Esophagus (tissue), 2 donors: Measurements from ENCODE around the gene ACAD10. TPM values are rescaled to one million over a fixed set of nuclear protein-coding genes. Genes with fewer than 3 reads are reported as not detected.
"Not testable (repeated sequence)": the region's sequence is repeated elsewhere in the genome, so short reads cannot be mapped to it uniquely, and the experiment has no call there.

ENCODE experiments used
- H3K27ac ChIP-seq, 2 donors: one replicate each; pipeline ENCODE4 v1.5.1; 2013; ENCODE audit warnings: low read depth in 2 of 2, mild to moderate bottlenecking in 2 of 2, inconsistent platforms in 1 of 2, low read length in 1 of 2, moderate library complexity in 1 of 2
- H3K27me3 ChIP-seq, 2 donors: one replicate each; pipeline ENCODE4 v1.6.1; 2013; ENCODE audit warnings: low read length in 2 of 2, control low read depth in 1 of 2, mild to moderate bottlenecking in 1 of 2; ENCODE audit not compliant: insufficient read depth in 2 of 2, control insufficient read depth in 1 of 2
- H3K36me3 ChIP-seq, 2 donors: one replicate each; pipeline ENCODE4 v1.6.1; 2013; ENCODE audit warnings: low read length in 1 of 2; ENCODE audit not compliant: control insufficient read depth in 2 of 2, insufficient read depth in 2 of 2
- H3K4me1 ChIP-seq, 2 donors: one replicate each; pipeline ENCODE4 v1.6.1; 2013; ENCODE audit warnings: low read length in 1 of 2; ENCODE audit not compliant: control insufficient read depth in 2 of 2, insufficient read depth in 2 of 2
- H3K4me3 ChIP-seq, 2 donors: one replicate each; pipeline ENCODE4 v1.5.1; 2013; ENCODE audit warnings: low read length in 2 of 2, mild to moderate bottlenecking in 2 of 2, low read depth in 1 of 2, moderate library complexity in 1 of 2
- H3K9me3 ChIP-seq, 2 donors: one replicate each; pipeline ENCODE4 v1.6.1; 2013; ENCODE audit warnings: mild to moderate bottlenecking in 2 of 2, low read depth in 1 of 2, low read length in 1 of 2, moderate library complexity in 1 of 2; ENCODE audit not compliant: control insufficient read depth in 2 of 2, insufficient read depth in 1 of 2
- WGBS, 2 donors: extraction: QIAGEN DNeasy Blood & Tissue Kit; methylation state at CpG; one replicate each; pipeline ENCODE4 v1.1.7; 2013; 5-methylcytosine and 5-hydroxymethylcytosine counted together
- polyA plus RNA-seq, 2 donors: library from polyadenylated mRNA; stranded (reverse); fragments of 200-250 nt; gene quantifications; one replicate each; pipeline ENCODE4 v1.2.3, GENCODE V29; 2013
- donor health status: healthy with polysubstance abuse.
- donor health status: Bipolar disorder and iron deficiency.

The ACAD10 gene
- polyA plus RNA-seq, 2 donors, result 8.2 to 18.3 TPM

DNA sequence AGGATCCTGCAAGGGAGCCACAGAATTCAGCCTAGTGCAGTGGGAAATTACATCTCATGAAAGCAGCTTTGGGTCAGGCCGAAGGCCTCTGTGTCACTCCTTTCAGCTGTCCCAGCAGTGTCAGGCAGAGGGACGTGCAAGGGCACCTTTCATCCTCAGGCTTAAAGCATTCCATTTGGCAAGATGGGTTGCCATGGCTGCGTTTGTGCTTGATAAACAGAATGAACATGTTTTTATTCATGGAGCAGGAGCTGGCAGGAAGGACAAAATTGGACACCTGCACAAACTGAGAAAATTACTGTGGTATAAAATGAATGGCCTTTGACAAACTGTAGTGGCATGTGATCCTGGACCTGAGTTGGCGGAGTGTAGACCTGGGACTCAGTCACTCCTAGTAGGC lies 29.4 kb downstream of the ACAD10 start:
- whole genome bisulfite sequencing, 2 donors, result 53% methylated on average over 4 of the region's 4 CpGs
- peaks cover 5 to 11% of the 10 kb centered on the region in 2 donors for H3K36me3 ChIP-seq
- no peaks in the 10 kb centered on the region for H3K27me3 ChIP-seq
- no peaks in the 10 kb centered on the region for H3K9me3 ChIP-seq
- H3K27ac ChIP-seq, result no peak overlapping the region
- no peak overlapping the region for H3K4me3 ChIP-seq
- H3K4me1 ChIP-seq, result no peaks in the 10 kb centered on the region

DNA sequence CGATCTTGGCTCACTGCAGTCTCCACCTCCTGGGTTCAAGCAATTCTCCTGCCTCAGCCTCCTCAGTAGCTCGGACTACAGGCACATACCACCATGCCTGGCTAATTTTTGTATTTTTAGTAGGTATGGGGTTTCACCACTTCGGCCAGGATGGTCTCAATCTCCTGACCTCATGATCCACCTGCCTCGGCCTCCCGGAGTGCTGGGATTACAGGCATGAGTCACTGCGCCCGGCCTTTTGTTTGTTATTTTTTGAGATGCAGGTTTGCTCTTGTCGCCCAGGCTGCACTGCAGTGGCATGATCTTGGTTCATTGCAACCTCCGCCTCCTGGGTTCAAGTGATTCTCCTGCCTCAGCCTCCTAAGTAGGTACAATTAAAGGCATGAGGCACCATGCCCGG lies 33.5 kb downstream of the ACAD10 start:
- WGBS, 2 donors, result 84 to 85% methylated on average over 10 of the region's 10 CpGs
- not testable (repeated sequence) for H3K27ac ChIP-seq, H3K4me1 ChIP-seq, H3K9me3 ChIP-seq, H3K27me3 ChIP-seq, H3K36me3 ChIP-seq, H3K4me3 ChIP-seq

DNA sequence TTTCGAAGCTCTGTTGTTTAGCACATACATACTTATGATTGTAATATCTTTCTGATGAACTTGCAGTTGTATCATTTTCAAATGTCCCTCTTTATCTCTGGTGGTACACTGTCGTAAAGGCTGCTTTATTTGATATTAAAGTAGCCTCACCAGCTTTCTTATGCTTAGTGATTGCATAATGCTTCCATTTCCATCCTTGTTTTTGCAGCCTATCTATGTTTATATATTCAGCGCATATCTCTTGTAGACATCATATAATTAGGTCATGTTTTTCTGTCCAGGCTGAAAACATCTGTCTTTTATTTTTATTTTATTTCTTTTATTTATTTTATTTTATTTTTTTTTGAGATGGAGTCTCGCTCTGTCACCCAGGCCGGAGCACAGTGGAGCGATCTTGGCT lies 34.6 kb downstream of the ACAD10 start:
- Histone ChIP-seq H3K4me1 (no peaks in the 10 kb centered on the region), H3K36me3 (peaks cover 0 to 4% of the 10 kb centered on the region in 2 donors), H3K9me3 (no peaks in the 10 kb centered on the region), H3K27ac (no peak overlapping the region), H3K4me3 (no peak overlapping the region), H3K27me3 (no peaks in the 10 kb centered on the region)
- 95 to 98% methylated on average over 6 of the region's 6 CpGs for WGBS, 2 donors

DNA sequence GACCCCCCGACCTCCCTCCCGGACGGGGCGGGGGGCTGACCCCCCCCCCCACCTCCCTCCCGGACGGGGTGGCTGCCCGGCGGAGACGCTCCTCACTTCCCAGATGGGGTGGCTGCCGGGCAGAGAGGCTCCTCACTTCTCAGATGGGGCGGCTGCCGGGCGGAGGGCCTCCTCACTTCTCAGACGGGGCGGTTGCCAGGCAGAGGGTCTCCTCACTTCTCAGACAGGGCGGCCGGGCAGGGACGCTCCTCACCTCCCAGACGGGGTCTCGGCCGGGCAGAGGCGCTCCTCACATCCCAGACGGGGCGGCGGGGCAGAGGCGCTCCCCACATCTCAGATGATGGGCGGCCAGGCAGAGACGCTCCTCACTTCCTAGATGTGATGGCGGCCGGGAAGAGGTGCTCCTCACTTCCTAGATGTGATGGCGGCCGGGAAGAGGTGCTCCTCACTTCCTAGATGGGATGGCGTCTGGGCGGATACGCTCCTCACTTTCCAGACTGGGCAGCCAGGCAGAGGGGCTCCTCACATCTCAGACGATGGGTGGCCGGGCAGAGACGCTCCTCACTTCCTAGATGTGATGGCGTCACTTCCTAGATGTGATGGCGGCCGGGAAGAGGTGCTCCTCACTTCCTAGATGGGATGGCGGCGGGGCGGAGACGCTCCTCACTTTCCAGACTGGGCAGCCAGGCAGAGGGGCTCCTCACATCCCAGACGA lies 38.0 kb downstream of the ACAD10 start:
- WGBS, 2 donors, result 93 to 98% methylated on average over 34 to 46 of the region's 46 CpGs
- not testable (repeated sequence) for H3K36me3 ChIP-seq, H3K27ac ChIP-seq, H3K9me3 ChIP-seq, H3K4me3 ChIP-seq, H3K4me1 ChIP-seq, H3K27me3 ChIP-seq

DNA sequence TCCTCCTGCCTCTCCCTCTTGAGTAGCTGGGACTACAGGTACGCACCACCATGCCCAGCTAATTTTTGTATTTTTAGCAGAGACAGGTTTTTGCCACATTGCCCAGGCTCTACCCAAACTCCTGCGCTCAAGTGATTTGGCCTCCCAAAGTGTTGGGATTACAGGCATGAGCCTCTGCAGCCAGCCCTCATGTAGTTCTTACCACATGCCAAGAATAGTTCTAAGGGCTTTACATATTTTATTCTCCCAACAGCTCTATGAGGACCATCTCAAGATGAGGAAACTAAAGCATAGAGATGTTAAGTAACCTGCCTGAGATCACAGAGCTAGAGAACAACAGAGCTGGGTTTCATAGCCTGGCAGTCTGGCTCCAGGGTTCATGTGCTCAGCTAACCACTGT lies 42.9 kb downstream of the ACAD10 start:
- Histone ChIP-seq H3K27me3 (no peaks in the 10 kb centered on the region), H3K36me3 (peaks cover 8 to 11% of the 10 kb centered on the region in 2 donors), H3K4me3 (no peak overlapping the region), H3K9me3 (no peaks in the 10 kb centered on the region), H3K4me1 (no peaks in the 10 kb centered on the region), H3K27ac (no peak overlapping the region)
- WGBS, 2 donors, result 96 to 98% methylated on average over 2 of the region's 2 CpGs

DNA sequence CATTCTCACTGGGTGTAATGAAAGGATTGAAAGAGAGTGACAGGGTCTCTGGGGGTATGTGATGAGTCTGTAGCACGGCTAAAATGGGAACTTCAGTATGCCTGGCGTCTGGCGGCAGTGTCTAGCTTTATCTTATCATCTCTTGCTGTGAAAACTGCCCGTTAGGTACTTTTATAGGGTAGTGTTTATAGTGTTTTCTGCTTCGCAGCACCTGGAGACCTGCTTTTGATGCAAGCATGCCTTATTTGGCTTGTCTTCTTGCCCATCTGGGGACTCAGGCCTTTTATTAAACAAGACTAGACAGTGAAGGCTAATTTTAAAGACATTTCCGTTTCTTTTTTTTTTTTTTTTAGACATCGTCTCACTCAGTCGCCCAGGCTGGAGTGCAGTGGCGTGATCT lies 44.6 kb downstream of the ACAD10 start:
- H3K27ac ChIP-seq, result no peak overlapping the region
- H3K4me1 ChIP-seq, result no peaks in the 10 kb centered on the region
- H3K27me3 ChIP-seq, result no peaks in the 10 kb centered on the region
- no peaks in the 10 kb centered on the region for H3K9me3 ChIP-seq
- H3K36me3 ChIP-seq, result peaks cover 11% of the 10 kb centered on the region in 2 donors
- WGBS, 2 donors, result 94 to 95% methylated on average over 9 of the region's 9 CpGs
- no peak overlapping the region for H3K4me3 ChIP-seq

DNA sequence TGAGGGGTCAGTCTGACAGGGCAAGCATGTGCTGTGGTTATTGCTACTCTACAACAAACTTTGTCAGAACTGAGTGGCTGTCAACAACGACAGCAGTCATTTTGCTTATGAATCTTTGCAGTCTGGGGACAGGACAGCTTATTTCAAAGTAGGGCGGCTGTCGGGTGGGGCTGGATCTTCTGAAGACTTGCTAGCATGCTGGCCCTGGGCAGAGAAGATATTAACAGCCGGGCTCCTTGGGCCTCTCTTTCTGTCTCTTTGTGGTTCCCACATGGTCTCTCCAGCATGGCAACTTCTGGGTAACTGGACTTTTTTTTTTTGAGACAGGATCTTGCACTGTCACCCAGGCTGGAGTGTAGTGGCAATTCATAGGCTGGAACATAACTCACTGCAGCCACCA lies 46.9 kb downstream of the ACAD10 start:
- H3K27ac ChIP-seq, result no peak overlapping the region
- WGBS, 2 donors, result 85 to 87% methylated on average over 4 of the region's 4 CpGs
- H3K27me3 ChIP-seq, result no peaks in the 10 kb centered on the region
- H3K4me1 ChIP-seq, result no peaks in the 10 kb centered on the region
- no peak overlapping the region for H3K4me3 ChIP-seq
- no peaks in the 10 kb centered on the region for H3K9me3 ChIP-seq
- peaks cover 11 to 13% of the 10 kb centered on the region in 2 donors for H3K36me3 ChIP-seq

DNA sequence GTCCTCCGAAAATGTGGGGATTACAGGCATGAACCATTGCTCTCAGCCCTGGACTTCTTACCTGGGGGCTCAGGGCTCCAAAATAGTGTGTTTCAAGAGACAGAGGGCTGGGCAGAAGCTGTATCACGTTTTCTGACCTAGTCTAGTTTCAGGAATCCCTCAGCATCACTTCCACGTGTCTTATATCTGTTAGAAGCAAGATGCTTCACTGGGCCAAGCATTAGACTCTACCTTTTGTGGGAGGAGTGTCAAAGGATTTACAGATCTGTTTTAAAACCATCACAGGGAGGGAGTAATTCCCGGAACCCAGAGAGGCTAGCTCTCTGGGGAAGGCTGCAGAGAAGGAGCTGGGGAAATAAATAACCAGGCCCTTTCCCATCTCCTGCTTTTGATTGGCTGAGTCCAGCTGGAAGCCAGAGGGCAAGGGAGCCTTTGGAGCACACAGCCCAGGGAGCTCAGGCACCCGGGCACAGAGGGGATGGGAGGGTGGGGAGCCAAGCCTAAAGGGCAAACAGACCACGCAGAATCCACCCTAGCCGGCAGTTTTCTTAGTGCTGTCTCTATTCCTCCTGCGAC lies 47.6 kb downstream of the ACAD10 start:
- Histone ChIP-seq H3K36me3 (peaks cover 11% of the 10 kb centered on the region in 2 donors), H3K9me3 (no peaks in the 10 kb centered on the region), H3K4me1 (no peaks in the 10 kb centered on the region), H3K27me3 (no peaks in the 10 kb centered on the region), H3K27ac (no peak overlapping the region), H3K4me3 (no peak overlapping the region)
- 87 to 89% methylated on average over 8 of the region's 8 CpGs for WGBS, 2 donors

DNA sequence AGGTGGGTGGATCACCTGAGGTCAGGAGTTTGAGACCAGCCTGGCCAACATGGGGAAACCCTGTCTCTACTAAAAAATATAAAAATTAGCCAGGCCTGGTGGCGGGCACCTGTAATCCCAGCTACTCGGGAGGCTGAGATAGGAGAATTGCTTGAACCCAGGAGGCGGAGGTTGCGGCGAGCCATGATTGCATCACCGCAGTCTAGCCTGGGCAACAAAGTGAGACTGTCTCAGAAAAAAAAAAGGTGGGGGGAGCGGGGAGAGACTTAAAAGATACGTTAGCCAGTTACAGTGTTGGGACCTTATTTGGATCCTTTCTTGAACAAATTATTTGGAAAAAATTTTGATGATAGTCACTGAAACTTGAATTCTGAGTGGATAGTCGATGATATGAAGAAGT lies 53.7 kb downstream of the ACAD10 start:
- H3K36me3 ChIP-seq, H3K4me3 ChIP-seq, H3K9me3 ChIP-seq, H3K27ac ChIP-seq, H3K27me3 ChIP-seq, H3K4me1 ChIP-seq: not testable (repeated sequence)
- WGBS, 2 donors, result 95 to 99% methylated on average over 9 of the region's 9 CpGs

DNA sequence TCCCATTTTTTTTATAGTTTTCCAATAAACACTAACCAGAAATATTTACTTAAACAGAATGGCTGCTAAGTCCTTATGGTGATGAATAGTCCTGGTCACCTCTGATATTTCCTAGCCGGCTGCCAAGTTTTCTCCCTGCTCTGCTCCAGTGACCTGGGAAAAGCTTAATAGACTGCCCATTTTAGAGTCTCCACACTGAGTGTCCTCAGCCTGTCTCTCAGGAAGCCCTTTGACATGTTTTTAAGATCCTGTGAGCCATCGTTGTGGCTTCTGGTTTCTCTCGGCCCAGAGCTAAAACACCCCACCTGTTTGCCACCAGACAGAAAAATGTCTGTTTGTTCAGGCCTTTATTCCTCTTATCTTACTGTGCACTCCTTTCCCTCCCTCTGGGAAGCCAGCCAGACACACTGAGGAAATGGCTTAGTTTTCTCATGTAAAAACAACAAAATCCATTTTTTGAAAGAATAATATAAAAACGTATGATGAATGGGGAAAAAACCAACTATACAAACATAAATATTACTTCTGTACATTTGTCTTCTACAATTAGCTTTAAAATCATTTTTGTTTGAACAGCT lies 55.5 kb downstream of the ACAD10 start:
- 32 to 42% methylated on average over 4 of the region's 4 CpGs for WGBS, 2 donors
- no peaks in the 10 kb centered on the region for H3K27me3 ChIP-seq
- H3K4me1 ChIP-seq, result no peaks in the 10 kb centered on the region
- no peak overlapping the region for H3K27ac ChIP-seq
- no peaks in the 10 kb centered on the region for H3K9me3 ChIP-seq
- no peak overlapping the region for H3K4me3 ChIP-seq
- H3K36me3 ChIP-seq, result peaks cover 0 to 14% of the 10 kb centered on the region in 2 donors
